GM12878 (cell line): Measurements from ENCODE around the gene TMEM120B. TPM values are rescaled to one million over a fixed set of nuclear protein-coding genes. Genes with fewer than 3 reads are reported as not detected.

Experiments used
- BCLAF1 ChIP-seq: fragments of 450-650 bp; IDR thresholded peaks from 2 replicates; pipeline ENCODE4 v1.6.1; 2017; ENCODE audit warnings: antibody characterized with exemption, mild to moderate bottlenecking, moderate library complexity
- CBX5 ChIP-seq: sonication (generic); IDR thresholded peaks from 2 replicates; pipeline ENCODE4 v1.6.1; 2016; ENCODE audit warnings: low read depth, moderate library complexity, mild to moderate bottlenecking, inconsistent platforms
- CHD4 ChIP-seq: fragments of 200-600 bp; sonication (generic); IDR thresholded peaks from 2 replicates; pipeline ENCODE4 v1.6.1; 2016; ENCODE audit warnings: mild to moderate bottlenecking
- DPF2 ChIP-seq: fragments of 450-650 bp; IDR thresholded peaks from 2 replicates; pipeline ENCODE4 v1.6.1; 2017; ENCODE audit warnings: mild to moderate bottlenecking
- EP300 ChIP-seq, 2 experiments: fragments of 150-350 bp in 1 of 2; IDR thresholded peaks; 2 replicates each; pipeline ENCODE4 v1.6.1; 2011 to 2012; ENCODE audit warnings: low read depth in 2 of 2, low read length in 2 of 2, borderline replicate concordance in 1 of 2, improper control_type of control experiment in 1 of 2, inconsistent platforms in 1 of 2; ENCODE audit not compliant: control insufficient read depth in 1 of 2
- EZH2 ChIP-seq: IDR thresholded peaks from 2 replicates; pipeline ENCODE4 v1.6.1; 2012; ENCODE audit warnings: low read depth, mild to moderate bottlenecking, control low read depth, inconsistent platforms, low read length, borderline replicate concordance; ENCODE audit not compliant: control insufficient read depth
- HDGF ChIP-seq: fragments of 450-650 bp; IDR thresholded peaks from 2 replicates; pipeline ENCODE4 v1.6.1; 2016; ENCODE audit warnings: antibody characterized with exemption
- IRF3 ChIP-seq: fragments of 450-650 bp; IDR thresholded peaks from 2 replicates; pipeline ENCODE4 v1.6.1; 2014; ENCODE audit warnings: mild to moderate bottlenecking
- MYC ChIP-seq: IDR thresholded peaks from 2 replicates; pipeline ENCODE4 v1.6.1; 2011; ENCODE audit warnings: mild to moderate bottlenecking, low read length, moderate library complexity, inconsistent platforms; ENCODE audit not compliant: insufficient read depth, insufficient replicate concordance, insufficient read length, severe bottlenecking
- NFIC ChIP-seq: IDR thresholded peaks from 2 replicates; pipeline ENCODE4 v1.6.1; 2012; ENCODE audit warnings: low read depth, mild to moderate bottlenecking, inconsistent platforms, low read length, moderate library complexity
- NFYA ChIP-seq: IDR thresholded peaks from 2 replicates; pipeline ENCODE4 v1.6.1; 2011; ENCODE audit warnings: low read depth, mild to moderate bottlenecking, low read length, improper control_type of control experiment, borderline replicate concordance
- NR2C1 ChIP-seq: fragments of 450-650 bp; IDR thresholded peaks from 2 replicates; pipeline ENCODE4 v1.6.1; 2017; ENCODE audit warnings: antibody characterized with exemption, mild to moderate bottlenecking, moderate library complexity
- POLR2A ChIP-seq: IDR thresholded peaks from 2 replicates; pipeline ENCODE4 v1.6.1; 2011; ENCODE audit warnings: low read depth, mild to moderate bottlenecking, low read length
- RAD21 ChIP-seq: IDR thresholded peaks from 2 replicates; pipeline ENCODE4 v1.6.1; 2011; ENCODE audit warnings: mild to moderate bottlenecking, low read depth, low read length, moderate library complexity; ENCODE audit not compliant: insufficient read depth
- SIX5 ChIP-seq: IDR thresholded peaks from 2 replicates; pipeline ENCODE4 v1.6.1; 2011; ENCODE audit warnings: mild to moderate bottlenecking, low read depth, low read length, moderate library complexity; ENCODE audit not compliant: severe bottlenecking
- SMC3 ChIP-seq: IDR thresholded peaks from 2 replicates; pipeline ENCODE4 v1.6.1; 2011; ENCODE audit warnings: low read length, improper control_type of control experiment, borderline replicate concordance
- SRF ChIP-seq, 2 experiments: IDR thresholded peaks; 2 replicates each; pipeline ENCODE4 v1.6.1; 2011; ENCODE audit warnings: low read depth in 2 of 2, low read length in 2 of 2, mild to moderate bottlenecking in 1 of 2, moderate library complexity in 1 of 2
- STAT1 ChIP-seq: fragments of 450-650 bp; conservative IDR thresholded peaks from 2 replicates; pipeline ENCODE4 v1.6.1; 2014; ENCODE audit warnings: antibody characterized with exemption, mild to moderate bottlenecking
- YY1 ChIP-seq: IDR thresholded peaks from 2 replicates; pipeline ENCODE4 v1.6.1; 2011; ENCODE audit warnings: low read depth, mild to moderate bottlenecking, low read length
- ZBTB11 ChIP-seq: fragments of 450-650 bp; formaldehyde crosslinking; IDR thresholded peaks from 2 replicates; pipeline ENCODE4 v1.5.0; 2022; ENCODE audit warnings: mild to moderate bottlenecking, missing genetic modification characterization
- ZNF217 ChIP-seq: fragments of 450-650 bp; IDR thresholded peaks from 2 replicates; pipeline ENCODE4 v1.6.1; 2017; ENCODE audit warnings: antibody characterized with exemption, mild to moderate bottlenecking
- ZNF274 ChIP-seq: IDR thresholded peaks from one replicate; pipeline ENCODE4 v1.8.0; 2011; ENCODE audit not compliant: insufficient read length, insufficient read depth
- polyA plus RNA-seq, 11 experiments: library from polyadenylated mRNA; depleted of rRNA in 4 of 11; unstranded in 6 of 11; stranded (reverse) in 5 of 11; fragments of >200 nt; fragmentation: Nextera tagmentation in 4 of 11; fragmentation: Illumina TruSeq in 1 of 11; extraction: Ambion mirVana in 4 of 11; extraction: Trizol in 1 of 11; gene quantifications; 1 replicate in 1 of 11; 2 replicates in 10 of 11; pipeline versions ENCODE4 v1.2.1 to v1.2.3, GENCODE V29; 2011 to 2016; ENCODE audit warnings: inconsistent platforms in 2 of 11, missing spikeins in 2 of 11, low read depth in 1 of 11
- total RNA-seq, 4 experiments: library from RNA; depleted of rRNA in 3 of 4; stranded (reverse); fragments of >200 nt in 3 of 4; fragmentation: Illumina TruSeq in 1 of 4; extraction: Trizol in 1 of 4; gene quantifications; 2 replicates each; pipeline versions ENCODE4 v1.2.1 to v1.2.3, GENCODE V29; 2013 to 2021

TMEM120B gene
- total and polyA plus RNA-seq, 10 of the 15 experiments (the other 5 are each of a cell fraction or from before 2014, with no cell fraction given): 4.0 to 26.2 (median 9.2) TPM

GRCh38 chr12:121789800-121790728, 77.5 kb downstream of the TMEM120B start (continued):
- TF ChIP-seq BCLAF1: no peak
- TF ChIP-seq NFIC: no peak
- no peak for TF ChIP-seq ZBTB11 (CRISPR knock-in tag)
- no peak for TF ChIP-seq STAT1
- TF ChIP-seq CHD4: no peak
- no peak for TF ChIP-seq HDGF
- TF ChIP-seq DPF2: peak; percentile 93
- no peak for TF ChIP-seq NR2C1
- TF ChIP-seq ZNF217: no peak
- peak; percentile 15 to 43; a peak in 1 of 4 replicates for TF ChIP-seq EP300 (IDR thresholded peaks at IDR 0.05; ENCODE audit: borderline replicate concordance in 1 of 2, control insufficient read depth in 1 of 2, low read depth in 2 of 2, low read length in 2 of 2)
- no peak for TF ChIP-seq RAD21
- TF ChIP-seq POLR2A: peak; percentile 84
- TF ChIP-seq SMC3: no peak
- TF ChIP-seq CBX5: no peak
- TF ChIP-seq ZNF274: no peak
- TF ChIP-seq YY1: peak; percentile 51; the same call in 1 of the 2 replicates
- TF ChIP-seq MYC: no peak
- no peak for TF ChIP-seq NFYA
- no peak for TF ChIP-seq SRF (IDR thresholded peaks at IDR 0.05; ENCODE audit: low read depth in 2 of 2, low read length in 2 of 2)
- no peak for TF ChIP-seq IRF3
- no peak for TF ChIP-seq EZH2
- TF ChIP-seq SIX5: no peak
